ENCODE data around the gene FBXW12.

DNA sequence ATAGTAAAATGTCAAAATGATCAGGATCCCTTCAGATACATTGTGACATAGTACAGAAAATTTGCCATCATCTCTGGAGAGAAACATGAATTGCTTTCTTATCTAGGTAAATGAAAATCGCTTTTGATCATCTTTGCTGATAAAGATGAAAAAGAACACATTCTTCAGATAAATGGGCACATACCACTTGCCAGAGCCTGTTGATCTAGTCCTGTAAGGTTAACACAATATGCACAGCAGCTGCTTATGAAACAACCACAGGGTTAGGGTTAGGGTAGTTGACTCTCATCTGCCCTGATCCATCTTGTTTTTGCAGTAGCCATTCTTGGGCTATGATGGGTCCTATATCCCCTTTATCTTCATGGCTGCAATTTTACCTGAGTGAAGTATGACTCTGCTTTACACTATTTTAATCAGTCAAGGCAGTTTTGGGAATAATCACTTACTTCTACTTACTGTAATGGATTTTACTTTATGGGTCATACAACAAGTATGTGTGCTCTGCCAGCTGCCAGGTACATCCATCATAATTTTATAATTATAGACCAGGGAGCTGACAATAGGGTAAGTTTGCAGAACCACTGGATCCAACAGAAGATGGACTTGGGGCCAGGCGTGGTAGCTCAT, 26.0 kb upstream of the FBXW12 start:
- TF ChIP-seq EZH2 (IDR thresholded peaks at IDR 0.05; ENCODE audit: low read depth, low read length, severe bottlenecking) (no peak), RNF2 (IDR thresholded peaks at IDR 0.05; ENCODE audit: borderline replicate concordance, low read depth, low read length, missing control alignments, poor library complexity, severe bottlenecking) (no peak), BACH1 (IDR thresholded peaks at IDR 0.05; ENCODE audit: low read length) (no peak), TEAD4 (IDR thresholded peaks at IDR 0.05; ENCODE audit: low read depth, low read length) (no peak)

Measured in H1 (cell line).